Brain microvascular endothelial cell (primary cell): ENCODE data around the gene FIS1.
"Not testable (repeated sequence)": the region's sequence is repeated elsewhere in the genome, so short reads cannot be mapped to it uniquely, and the experiment has no call there.

Source experiments
- DNase-seq: peaks from one replicate; pipeline ENCODE4 v3.0.0-alpha.2; 2020
- H3K27ac ChIP-seq: fragments of 250-450 bp; sonication (Bioruptor Pico); 2 replicates; pipeline ENCODE4 v1.5.1; 2020; ENCODE audit warnings: mild to moderate bottlenecking, moderate library complexity
- H3K27me3 ChIP-seq: fragments of 250-450 bp; sonication (Bioruptor Pico); replicated peaks from 2 replicates; pipeline ENCODE4 v1.5.1; 2020; ENCODE audit warnings: mild to moderate bottlenecking
- H3K36me3 ChIP-seq: fragments of 250-450 bp; sonication (Bioruptor Pico); replicated peaks from 2 replicates; pipeline ENCODE4 v1.5.1; 2020; ENCODE audit warnings: mild to moderate bottlenecking
- H3K4me3 ChIP-seq: 2 replicates; pipeline ENCODE4 v1.5.1; 2011; ENCODE audit warnings: low read depth, mild to moderate bottlenecking, control low read depth, low read length, moderate library complexity
- CTCF ChIP-seq: IDR thresholded peaks from 2 replicates; pipeline ENCODE4 v1.5.1; 2011; ENCODE audit warnings: low read depth, mild to moderate bottlenecking, moderate library complexity, low read length, control low read depth, inconsistent platforms; ENCODE audit errors: missing control alignments
- in situ Hi-C: cut with HindIII; loops from 2 replicates; pipeline ENCODE4 v1.10.0; 2017; ENCODE audit warnings: low sequenced_read_pairs, low pct_ligation_motif_present

The FIS1 gene

DNA sequence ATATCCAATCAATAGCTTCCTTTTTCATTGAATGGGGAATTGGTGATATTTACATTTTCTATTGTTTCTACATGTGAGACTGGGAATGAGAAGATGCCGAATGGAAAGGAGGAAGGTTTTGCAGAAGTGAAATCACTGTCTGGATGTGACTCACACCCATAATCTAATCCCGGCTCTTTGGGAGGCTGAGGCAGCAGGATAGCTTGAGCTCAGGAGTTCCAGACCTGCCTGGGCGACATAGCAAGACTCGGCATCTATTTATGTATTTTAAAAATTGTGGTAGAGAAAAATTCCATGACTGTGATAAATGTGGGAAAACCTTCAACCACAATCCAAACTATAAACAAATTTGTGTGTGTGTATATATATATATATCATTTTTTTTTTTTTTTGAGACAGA, 10.9 kb upstream of the FIS1 start:
- Histone ChIP-seq H3K27me3 (no peaks in the 10 kb centered on the region), H3K27ac (no peak overlapping the region), H3K36me3 (no peaks in the 10 kb centered on the region), H3K4me3 (no peak overlapping the region)
- in situ Hi-C loops: no loop called here
- no peak for DNase-seq
- no peak for TF ChIP-seq CTCF

DNA sequence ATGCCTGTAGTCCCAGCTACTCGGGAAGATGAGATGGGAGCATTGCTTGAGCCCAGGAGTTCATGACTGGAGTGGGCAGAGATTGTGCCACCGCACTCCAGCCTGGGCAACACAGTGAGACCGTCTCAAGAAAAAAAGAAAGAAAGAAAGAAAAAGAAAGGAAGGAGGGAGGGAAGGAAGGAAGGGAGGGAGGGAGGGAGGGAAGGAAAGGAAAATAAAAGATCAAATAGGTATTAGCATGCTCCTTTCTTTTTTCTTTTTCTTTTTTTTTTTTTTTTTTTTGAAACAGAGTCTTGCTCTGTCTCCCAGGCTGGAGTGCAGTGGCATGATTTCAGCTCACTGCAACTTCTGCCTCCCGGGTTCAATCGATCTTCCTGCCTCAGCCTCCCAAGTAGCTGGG, 8.3 kb upstream of the FIS1 start:
- H3K36me3 ChIP-seq, H3K4me3 ChIP-seq, in situ Hi-C loops, DNase-seq, H3K27ac ChIP-seq, H3K27me3 ChIP-seq: not testable (repeated sequence)

DNA sequence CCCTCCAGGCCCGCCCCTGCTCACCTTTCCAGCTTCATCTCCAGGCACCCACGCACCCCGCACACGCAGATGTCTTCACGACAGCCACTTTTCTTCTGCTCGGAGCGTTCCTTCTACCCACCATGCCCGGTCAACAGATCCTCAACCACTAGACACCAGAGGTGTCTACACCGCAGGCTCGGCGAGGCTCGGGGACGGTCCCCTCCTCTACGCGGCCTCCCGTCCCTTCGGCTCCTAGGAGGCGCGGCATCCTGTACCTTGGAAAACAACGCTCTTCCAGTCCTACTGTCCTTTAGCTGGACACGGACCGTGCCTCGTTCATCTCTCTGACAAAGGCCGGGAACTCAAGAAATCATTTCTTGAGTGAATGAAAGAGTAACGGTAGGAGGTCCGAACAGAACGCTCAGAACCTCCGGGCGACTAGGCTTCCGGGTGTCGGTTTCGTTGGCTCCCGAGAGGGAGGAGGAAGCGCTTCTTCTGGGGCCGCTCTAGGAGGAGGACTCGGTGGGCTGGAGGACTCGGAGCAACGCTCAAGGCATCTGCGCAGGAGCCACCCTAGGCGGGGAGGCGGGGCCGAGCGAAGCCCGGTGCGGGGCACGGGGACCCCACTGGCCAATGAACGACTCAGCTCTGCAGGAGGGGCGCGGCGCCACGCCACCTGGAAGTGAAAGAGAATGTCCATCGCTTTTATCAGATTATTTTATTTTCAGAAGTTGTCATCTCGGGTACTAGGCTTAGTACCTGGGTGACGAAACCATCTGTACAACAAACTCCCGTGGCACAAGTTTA, 7.2 kb upstream of the FIS1 start:
- H3K27me3 ChIP-seq: no peaks in the 10 kb centered on the region
- TF ChIP-seq CTCF: no peak
- in situ Hi-C loops: no loop called here
- H3K36me3 ChIP-seq: no peaks in the 10 kb centered on the region
- H3K4me3 ChIP-seq: peak overlapping the region; percentile 94
- peak; percentile 100 for DNase-seq
- peak overlapping the region; percentile 69 for H3K27ac ChIP-seq

DNA sequence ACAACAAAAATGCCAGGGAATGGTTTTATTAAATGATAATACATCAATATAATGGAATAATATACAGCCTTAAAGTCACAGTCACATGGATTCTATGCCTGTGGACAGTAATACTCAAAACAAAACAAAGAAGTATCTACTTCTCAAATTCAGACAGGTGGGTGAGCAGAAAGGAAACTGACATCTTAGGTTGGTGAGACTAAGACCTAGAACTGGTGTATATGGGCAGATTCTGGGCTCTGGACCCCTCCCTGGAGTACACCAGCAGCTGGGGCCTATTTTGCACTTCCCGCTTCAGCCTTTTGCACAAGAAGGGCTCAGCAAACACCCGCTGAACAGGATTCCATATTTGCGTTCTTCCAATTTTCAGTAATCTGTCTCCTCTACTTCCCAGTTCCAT, 5.4 kb upstream of the FIS1 start:
- no peak for TF ChIP-seq CTCF
- no peak for DNase-seq

GRCh38 chr7:101248276-101248675, 3.4 kb upstream of the FIS1 start:
- Histone ChIP-seq H3K27me3 (no peaks in the 10 kb centered on the region), H3K36me3 (no peaks in the 10 kb centered on the region), H3K27ac (no peak overlapping the region), H3K4me3 (no peak overlapping the region)
- in situ Hi-C loops: no loop called here
- DNase-seq: no peak
- no peak for TF ChIP-seq CTCF

More for the DNA sequence above, 5.4 kb upstream of the FIS1 start:
- Histone ChIP-seq H3K27me3 (no peaks in the 10 kb centered on the region), H3K4me3 (no peak overlapping the region), H3K27ac (no peak overlapping the region), H3K36me3 (no peaks in the 10 kb centered on the region)
- in situ Hi-C loops: no loop called here

DNA sequence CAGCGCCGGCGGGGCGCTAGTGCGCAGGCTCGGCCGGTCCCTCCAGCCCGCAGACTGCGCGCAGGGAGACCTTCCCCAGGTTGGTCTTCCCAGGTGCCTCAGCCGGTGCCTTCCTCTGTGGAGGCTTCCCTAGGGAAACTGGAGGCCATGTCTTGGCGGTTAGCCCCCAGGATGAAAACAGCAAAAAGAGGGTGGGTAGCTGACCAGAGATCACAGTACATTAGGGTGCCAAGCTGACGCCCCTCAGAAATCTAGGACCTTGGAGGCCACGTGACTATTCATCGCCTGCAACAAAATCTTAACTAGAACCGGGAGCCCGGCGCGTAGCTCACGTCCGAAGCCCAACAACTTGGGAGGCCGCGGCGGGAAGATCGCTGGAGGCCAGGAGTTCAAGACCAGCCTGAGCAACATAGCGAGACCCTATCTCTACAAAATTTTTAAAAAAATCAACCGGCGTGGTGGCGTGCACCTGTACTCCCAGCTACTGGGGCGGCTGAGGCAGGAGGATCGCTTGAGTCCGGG, 327 bp upstream of the FIS1 start:
- in situ Hi-C loops: no loop called here
- H3K27ac ChIP-seq: peak overlapping the region; percentile 92
- H3K27me3 ChIP-seq: no peaks in the 10 kb centered on the region
- H3K36me3 ChIP-seq: peaks cover 7% of the 10 kb centered on the region
- no peak for TF ChIP-seq CTCF
- peak overlapping the region; percentile 69 for H3K4me3 ChIP-seq
- DNase-seq: no peak
